IMR-90 (cell line): ENCODE measurements around the gene HIPK3. TPM values are rescaled to one million over a fixed set of nuclear protein-coding genes. Genes with fewer than 3 reads are reported as not detected.

Experiments
- ATAC-seq: fragments of 200-7000 bp; cut with Tn5 transposase; 2 replicates; pipeline ENCODE4 v1.9.1; 2020; ENCODE audit warnings: low read depth, mild to moderate bottlenecking, moderate library complexity
- BruUV-seq: library from RNA; stranded (reverse); fragments of 400-500 nt; replicated peaks from 2 replicates; lab custom pipeline; 2021; lab: Mats Ljungman, UMichigan
- CTCF ChIA-PET: fragments of 300-600 bp; formaldehyde crosslinking; extraction: SDS; loops from one replicate; lab custom pipeline; 2021; ENCODE audit warnings: antibody characterized with exemption; lab: Yijun Ruan, JAX
- POLR2A ChIA-PET: fragments of 300-600 bp; sonication (Branson Sonifier 250); formaldehyde crosslinking; loops from one replicate; lab custom pipeline; 2022; ENCODE audit warnings: antibody characterized with exemption; ENCODE audit not compliant: unreplicated experiment; lab: Charles Lee
- DNase-seq: peaks from one replicate; pipeline ENCODE4 v3.0.0; 2013
- H2AFZ ChIP-seq: replicated peaks from 2 replicates; pipeline ENCODE3; 2013; ENCODE audit warnings: low read length, mild to moderate bottlenecking; ENCODE audit not compliant: poor library complexity
- H2AK5ac ChIP-seq: 2 replicates; pipeline ENCODE4 v1.6.1; 2013; ENCODE audit warnings: low read depth, low read length, inconsistent platforms
- H2AK9ac ChIP-seq: replicated peaks from 2 replicates; pipeline ENCODE3; 2013; ENCODE audit warnings: mild to moderate bottlenecking, low read depth, low read length, moderate library complexity; ENCODE audit not compliant: poor library complexity
- H2BK120ac ChIP-seq: 2 replicates; pipeline ENCODE4 v1.6.1; 2013; ENCODE audit warnings: low read depth, low read length, inconsistent platforms
- H2BK15ac ChIP-seq: 3 replicates; pipeline ENCODE4 v1.6.1; 2013; ENCODE audit warnings: low read depth, low read length, inconsistent platforms
- H2BK20ac ChIP-seq: 2 replicates; pipeline ENCODE4 v1.6.1; 2013; ENCODE audit warnings: low read depth, mild to moderate bottlenecking, inconsistent platforms, low read length, moderate library complexity
- H2BK5ac ChIP-seq: 2 replicates; pipeline ENCODE4 v1.6.1; 2013; ENCODE audit warnings: mild to moderate bottlenecking, low read depth, low read length, inconsistent platforms; ENCODE audit not compliant: poor library complexity, severe bottlenecking
- H3K14ac ChIP-seq: replicated peaks from 2 replicates; pipeline ENCODE4 v1.6.1; 2013; ENCODE audit warnings: low read depth, low read length, inconsistent platforms
- H3K18ac ChIP-seq: 2 replicates; pipeline ENCODE4 v1.6.1; 2013; ENCODE audit warnings: low read depth, low read length, control low read depth
- H3K23ac ChIP-seq: 2 replicates; pipeline ENCODE4 v1.6.1; 2013; ENCODE audit warnings: low read depth, low read length, inconsistent platforms
- H3K27ac ChIP-seq: 2 replicates; pipeline ENCODE4 v1.5.1; 2013; ENCODE audit warnings: mild to moderate bottlenecking, control low read depth, low read length; ENCODE audit not compliant: insufficient read depth
- H3K27me3 ChIP-seq: 2 replicates; pipeline ENCODE4 v1.6.1; 2013; ENCODE audit warnings: low read length; ENCODE audit not compliant: control insufficient read depth, insufficient read depth
- H3K36me3 ChIP-seq: 2 replicates; pipeline ENCODE4 v1.6.1; 2013; ENCODE audit warnings: low read length, mixed read lengths; ENCODE audit not compliant: control insufficient read depth, insufficient read depth
- H3K4ac ChIP-seq: 2 replicates; pipeline ENCODE4 v1.6.1; 2013; ENCODE audit warnings: low read depth, low read length, inconsistent platforms
- H3K4me1 ChIP-seq: 2 replicates; pipeline ENCODE4 v1.6.1; 2013; ENCODE audit warnings: low read length, mixed read lengths; ENCODE audit not compliant: control insufficient read depth, insufficient read depth
- H3K4me2 ChIP-seq: 2 replicates; pipeline ENCODE4 v1.6.1; 2013; ENCODE audit warnings: low read depth, mild to moderate bottlenecking, control low read depth, low read length, moderate library complexity
- H3K4me3 ChIP-seq: 2 replicates; pipeline ENCODE4 v1.5.1; 2013; ENCODE audit warnings: low read depth, mild to moderate bottlenecking, control low read depth, low read length, moderate library complexity; ENCODE audit not compliant: insufficient read depth
- H3K56ac ChIP-seq: 2 replicates; pipeline ENCODE4 v1.6.1; 2013; ENCODE audit warnings: low read length, inconsistent platforms; ENCODE audit not compliant: insufficient read depth; ENCODE audit errors: extremely low read depth
- H3K79me1 ChIP-seq, 2 experiments: 2 replicates each; pipeline ENCODE4 v1.6.1; 2013; ENCODE audit warnings: low read length in 2 of 2, inconsistent platforms in 1 of 2, low read depth in 1 of 2
- H3K9ac ChIP-seq: 2 replicates; pipeline ENCODE4 v1.6.1; 2013; ENCODE audit warnings: low read depth, low read length, control low read depth
- H3K9me1 ChIP-seq: 2 replicates; pipeline ENCODE4 v1.6.1; 2013; ENCODE audit warnings: low read length, inconsistent platforms; ENCODE audit not compliant: insufficient read depth
- H3K9me3 ChIP-seq: 2 replicates; pipeline ENCODE4 v1.6.1; 2013; ENCODE audit warnings: low read length; ENCODE audit not compliant: control insufficient read depth, insufficient read depth
- H4K20me1 ChIP-seq: 2 replicates; pipeline ENCODE4 v1.6.1; 2013; ENCODE audit warnings: low read length, inconsistent platforms; ENCODE audit not compliant: insufficient read depth
- H4K5ac ChIP-seq: 2 replicates; pipeline ENCODE4 v1.6.1; 2013; ENCODE audit warnings: mild to moderate bottlenecking, low read depth, low read length, control low read depth
- H4K8ac ChIP-seq, 2 experiments: 2 replicates each; pipeline ENCODE4 v1.6.1; 2013; ENCODE audit warnings: low read depth in 2 of 2, low read length in 2 of 2, control low read depth in 1 of 2, inconsistent platforms in 1 of 2
- H4K91ac ChIP-seq: 2 replicates; pipeline ENCODE4 v1.6.1; 2013; ENCODE audit warnings: low read depth, low read length, inconsistent platforms; ENCODE audit not compliant: insufficient read depth
- CTCF ChIP-seq: conservative IDR thresholded peaks from 2 replicates; pipeline ENCODE4 v1.5.1; 2012; ENCODE audit warnings: mild to moderate bottlenecking, low read depth, low read length, improper control_type of control experiment
- RCOR1 ChIP-seq: IDR thresholded peaks from 2 replicates; pipeline ENCODE4 v1.6.1; 2012; ENCODE audit warnings: mild to moderate bottlenecking, low read length, improper control_type of control experiment; ENCODE audit not compliant: insufficient replicate concordance
- WGBS, 2 experiments: methylation state at CpG; one replicate each; pipeline versions ENCODE4 v1.1.5 to v1.1.7; 2013; ENCODE audit warnings: missing lambda C conversion rate in 2 of 2; ENCODE audit not compliant: insufficient read length in 1 of 2; ENCODE audit errors: extremely low coverage in 2 of 2; 5-methylcytosine and 5-hydroxymethylcytosine counted together
- dilution Hi-C: fragments of 300-500 bp; cut with HindIII; formaldehyde crosslinking; loops from one replicate; pipeline ENCODE4 v1.14.3; 2018; ENCODE audit warnings: low sequenced_read_pairs; ENCODE audit not compliant: unreplicated experiment
- in situ Hi-C: fragments of 300-500 bp; cut with MboI; formaldehyde crosslinking; loops from 3 replicates; pipeline ENCODE4 v1.14.3; 2019; ENCODE audit warnings: low sequenced_read_pairs, inconsistent platforms, mixed read lengths
- intact Hi-C: fragments of 100-400 bp; cut with micrococcal nuclease; formaldehyde crosslinking; loops from 2 replicates; pipeline ENCODE4 v1.10.0; 2022
- polyA plus RNA-seq, 3 experiments: library from polyadenylated mRNA; depleted of rRNA; stranded (reverse); fragments of >200 nt; gene quantifications; 2 replicates each; pipeline ENCODE4 v1.2.3, GENCODE V29; 2012; ENCODE audit warnings: low replicate concordance in 1 of 3
- total RNA-seq: library from RNA; depleted of rRNA; stranded (reverse); fragments of >200 nt; gene quantifications from 2 replicates; pipeline ENCODE4 v1.2.3, GENCODE V29; 2012

The HIPK3 gene
- total and polyA plus RNA-seq, 2 of the 4 experiments (the other 2 are of a cell fraction) = 8.3 to 103 TPM

GRCh38 chr11:33323421-33323820 lies 66.2 kb downstream of the HIPK3 start:
- Histone ChIP-seq H2BK120ac (no peak overlapping the region), H3K4me3 (no peak overlapping the region), H4K8ac (no peak overlapping the region), H2AFZ (no peak overlapping the region), H3K9me1 (peaks cover 18% of the 10 kb centered on the region), H3K9me3 (no peaks in the 10 kb centered on the region), H3K79me1 (peaks cover 19 to 77% of the 10 kb centered on the region in 2 experiments), H2BK15ac (no peak overlapping the region), H3K36me3 (no peaks in the 10 kb centered on the region), H2AK9ac (no peak overlapping the region), H3K9ac (no peak overlapping the region), H3K4ac (no peak overlapping the region), H4K5ac (no peak overlapping the region), H4K20me1 (peaks cover 88% of the 10 kb centered on the region), H3K18ac (no peak overlapping the region), H3K4me2 (no peak overlapping the region), H3K23ac (no peak overlapping the region; the same call in 1 of the 2 replicates), H3K27me3 (no peaks in the 10 kb centered on the region), H2AK5ac (no peak overlapping the region), H2BK5ac (no peak overlapping the region), H3K4me1 (peaks cover 14% of the 10 kb centered on the region), H2BK20ac (no peak overlapping the region), H3K56ac (no peak overlapping the region), H3K27ac (no peak overlapping the region), H4K91ac (no peak overlapping the region), H3K14ac (no peak overlapping the region)
- WGBS, 2 experiments = 83% methylated on average over 4 of the region's 4 CpGs; no CpG with 5 or more reads in 1 of the 2 experiments
- BruUV-seq = no TSS peak
- POLR2A ChIA-PET = no interaction called here
- no peak for DNase-seq
- dilution Hi-C loops (no loop called here), in situ Hi-C loops (no loop called here), intact Hi-C loops (no loop called here)
- TF ChIP-seq CTCF (0 out of 2 replicates have a peak, but pooled peaks have one; percentile 7), RCOR1 (no peak)
- no peak for ATAC-seq
- CTCF ChIA-PET = interaction anchor here (0.6 kb wide), 1 partner anchor 150 kb away, joined by 3 read pairs; no protein-coding TSS in a partner anchor
